ENCODE data around the gene GBA2. TPM values are rescaled to one million over a fixed set of nuclear protein-coding genes. Genes with fewer than 3 reads are reported as not detected.

GBA2 gene
- total RNA-seq, 2 experiments from 2014 or later = 19.6 to 23.7 TPM

DNA sequence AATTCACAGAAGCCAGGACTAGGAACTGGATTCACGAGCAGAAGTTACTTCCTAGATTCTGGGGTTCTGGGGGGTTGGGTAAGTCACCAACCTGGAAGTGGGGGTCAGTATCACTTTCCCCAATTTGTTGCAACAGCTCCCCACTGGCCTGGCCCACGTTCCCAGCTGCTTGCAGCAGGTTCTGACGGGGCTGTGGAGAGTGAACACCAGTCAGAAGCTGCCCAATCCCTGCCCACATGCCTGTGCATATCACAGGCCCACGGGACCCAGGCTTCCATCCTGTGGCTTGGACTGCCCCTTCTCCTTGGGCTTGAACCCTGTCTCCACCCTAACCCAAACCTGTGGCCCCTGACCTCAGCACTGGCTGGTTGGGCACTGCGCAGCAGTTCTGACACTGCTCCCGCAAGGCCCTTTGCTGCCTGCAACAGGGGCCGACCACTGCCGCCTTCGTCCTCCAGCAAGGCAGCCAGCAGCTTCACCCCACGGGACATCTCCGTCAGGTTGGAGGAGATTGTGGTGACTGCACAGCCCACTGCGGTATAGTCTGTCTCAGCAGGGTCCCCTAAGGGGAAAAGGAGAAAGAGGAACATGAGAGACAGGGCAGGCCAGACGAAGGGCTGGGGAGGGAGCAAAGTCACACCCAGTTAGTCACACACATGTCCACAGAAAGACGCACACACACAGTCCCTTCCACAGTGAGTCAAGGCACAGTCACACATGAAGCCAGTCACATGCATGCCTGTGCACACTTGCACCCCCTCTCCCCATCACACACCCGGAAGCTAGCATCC lies 30.1 kb downstream of the GBA2 start:
- Mint-ChIP-seq H3K36me3 (ENCODE audit: low read depth) (peaks cover 63% of the 10 kb centered on the region), H3K9me3 (ENCODE audit: low read depth) (no peaks in the 10 kb centered on the region), H3K27ac (no peak overlapping the region), H3K27me3 (no peaks in the 10 kb centered on the region), H3K4me1 (no peaks in the 10 kb centered on the region), H3K4me3 (no peak overlapping the region)
- intact Hi-C loops (cut with DNase I, micrococcal nuclease) = no loop called here
- ATAC-seq (no peak), DNase-seq (no peak)
- ChIA-PET POLR2A (no interaction called here), CTCF (interaction anchor here (0.9 to 3.4 kb wide), 4 partner anchors 9 to 31 kb away, joined by 3 to 12 read pairs (median 4); no protein-coding TSS in a partner anchor)

DNA sequence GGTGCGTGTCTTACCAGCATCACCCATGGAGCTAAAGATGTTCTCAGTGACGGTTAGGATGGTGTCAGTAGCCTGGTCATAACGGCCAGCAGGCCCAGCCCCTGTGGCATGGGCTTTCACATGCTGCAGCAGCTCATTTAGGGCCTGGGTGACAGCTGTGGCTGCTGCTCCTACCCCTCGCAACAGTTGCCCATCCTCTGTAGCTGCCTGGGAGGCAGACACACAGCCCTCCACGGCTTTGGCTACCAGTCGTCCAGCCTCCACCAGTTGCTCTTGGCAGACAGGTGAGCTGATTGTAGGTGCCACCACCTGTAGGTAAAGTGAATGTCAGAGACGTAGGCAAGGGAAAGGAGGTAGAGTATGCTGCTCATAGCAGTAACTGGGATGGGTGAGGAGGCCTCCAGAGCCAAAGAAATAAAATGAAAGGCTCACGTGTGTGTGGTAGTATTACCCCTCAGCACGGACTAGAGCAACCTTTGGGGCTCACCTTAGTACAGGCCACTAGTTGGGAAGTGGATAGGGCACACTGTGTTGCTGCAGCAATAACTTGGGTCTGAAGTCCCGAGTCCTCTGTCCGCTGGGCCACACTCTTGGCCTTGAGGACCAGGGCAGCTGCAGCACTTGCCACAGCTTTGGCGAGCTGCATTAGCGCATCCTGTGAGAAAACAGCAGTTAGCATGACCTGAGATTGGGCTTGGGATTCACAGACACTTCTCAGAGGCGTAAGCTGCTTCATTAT lies 31.7 kb downstream of the GBA2 start:
- H3K36me3 Mint-ChIP-seq (ENCODE audit: low read depth) = peaks cover 73% of the 10 kb centered on the region
- intact Hi-C loops (cut with DNase I, micrococcal nuclease) = no loop called here
- POLR2A ChIA-PET = no interaction called here

DNA sequence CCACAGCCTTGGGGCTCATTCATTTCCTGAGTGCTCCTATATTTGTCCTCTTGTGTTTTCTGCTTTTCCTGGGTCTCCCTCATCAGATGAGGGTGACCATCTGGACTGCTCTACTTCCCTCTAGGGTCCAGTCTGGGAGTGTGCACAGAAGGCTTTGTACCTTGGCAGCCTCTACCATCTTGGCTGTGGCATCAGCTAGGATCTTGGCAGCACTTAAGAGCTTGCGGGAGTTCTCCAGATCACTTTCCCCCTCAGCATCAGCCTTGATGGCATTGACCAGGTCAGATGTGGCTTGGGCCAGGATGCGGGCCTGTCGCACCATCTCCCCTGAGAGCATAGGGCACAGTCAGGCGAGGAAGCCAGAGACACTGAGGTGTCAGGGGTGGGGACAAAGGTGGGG lies 32.8 kb downstream of the GBA2 start:
- no peaks in the 10 kb centered on the region for H3K9me3 Mint-ChIP-seq (ENCODE audit: low read depth)
- CTCF ChIA-PET = interaction anchor here (1.1 to 3.4 kb wide), 5 partner anchors 12 to 59 kb away, joined by 3 to 12 read pairs (median 4); partner anchors contain the start of gene RMRP

More for the DNA sequence above, 31.7 kb downstream of the GBA2 start:
- CTCF ChIA-PET = interaction anchor here (0.6 to 3.4 kb wide), 5 partner anchors 11 to 23 kb away, joined by 3 to 12 read pairs (median 3); no protein-coding TSS in a partner anchor
- DNase-seq (no peak), ATAC-seq (no peak)
- Mint-ChIP-seq H3K4me1 (no peaks in the 10 kb centered on the region), H3K27me3 (no peaks in the 10 kb centered on the region), H3K27ac (no peak overlapping the region), H3K9me3 (ENCODE audit: low read depth) (no peaks in the 10 kb centered on the region), H3K4me3 (no peak overlapping the region)

DNA sequence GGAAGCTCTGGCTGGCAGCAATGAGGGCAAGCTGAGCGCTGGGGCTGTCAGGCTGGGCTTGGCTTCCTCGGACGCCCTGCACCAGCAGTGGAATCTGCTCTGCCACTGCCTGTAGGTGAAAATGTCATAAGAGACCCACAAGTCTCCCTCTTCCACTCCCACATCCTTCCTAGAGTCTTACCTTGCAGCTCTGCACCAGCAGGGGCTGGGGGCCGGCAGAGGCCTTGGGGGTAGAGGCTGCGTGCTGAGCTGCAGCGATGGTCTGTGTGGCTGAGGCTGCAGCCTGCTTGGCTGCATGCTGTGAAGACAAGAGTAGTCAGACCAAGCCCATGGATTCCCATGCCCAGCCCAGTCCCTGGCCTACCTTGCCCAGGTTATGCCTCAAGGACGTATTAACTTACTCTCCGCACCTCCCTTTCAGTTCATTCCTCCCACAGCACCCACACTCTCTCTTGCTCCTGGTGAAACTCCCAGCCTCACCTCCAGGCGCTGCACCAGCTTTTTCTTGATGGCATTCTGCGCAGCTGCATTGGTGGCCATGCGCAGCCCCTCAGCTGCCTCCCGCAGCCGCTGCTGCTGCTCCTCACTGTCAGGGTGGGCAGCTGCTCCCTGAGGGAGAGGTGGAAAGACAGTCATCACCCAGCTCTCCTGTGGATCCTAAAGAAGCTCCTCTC lies 34.3 kb downstream of the GBA2 start:
- peaks cover 69% of the 10 kb centered on the region for H3K36me3 Mint-ChIP-seq (ENCODE audit: low read depth)

More for the DNA sequence above, 32.8 kb downstream of the GBA2 start:
- POLR2A ChIA-PET = no interaction called here
- no peak overlapping the region for H3K27ac Mint-ChIP-seq
- DNase-seq (no peak), ATAC-seq (no peak)
- H3K36me3 Mint-ChIP-seq (ENCODE audit: low read depth) = peaks cover 70% of the 10 kb centered on the region
- H3K4me1 Mint-ChIP-seq = peaks cover 7% of the 10 kb centered on the region
- no peak overlapping the region for H3K4me3 Mint-ChIP-seq
- intact Hi-C loops (cut with DNase I, micrococcal nuclease) = no loop called here
- H3K27me3 Mint-ChIP-seq = no peaks in the 10 kb centered on the region

DNA sequence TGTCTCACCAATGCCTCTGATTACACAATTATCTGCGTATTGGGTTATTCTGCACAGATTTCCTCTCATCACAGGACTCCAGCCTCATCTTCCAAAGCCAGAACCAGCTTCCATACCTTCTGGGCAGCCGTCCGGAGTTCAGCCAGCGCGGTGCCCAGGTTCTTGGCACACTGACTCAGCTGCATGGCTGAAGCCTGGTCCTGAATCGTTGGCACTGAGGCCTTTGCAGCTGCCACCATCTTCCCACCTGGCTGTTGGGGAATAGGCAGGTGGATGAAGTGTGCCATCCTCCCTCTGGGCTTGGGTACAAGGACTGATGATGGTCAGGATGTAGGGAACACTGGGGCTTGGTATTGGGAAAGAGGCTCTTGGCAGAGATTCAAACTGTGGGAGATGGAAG lies 34.9 kb downstream of the GBA2 start:
- POLR2A ChIA-PET = no interaction called here
- H3K4me1 Mint-ChIP-seq = peaks cover 7% of the 10 kb centered on the region
- no peak overlapping the region for H3K4me3 Mint-ChIP-seq
- no peaks in the 10 kb centered on the region for H3K9me3 Mint-ChIP-seq (ENCODE audit: low read depth)
- ATAC-seq (no peak), DNase-seq (no peak)
- CTCF ChIA-PET = interaction anchor here (1.2 to 4.0 kb wide), 4 partner anchors 12 to 55 kb away, joined by 3 to 22 read pairs (median 6); no protein-coding TSS in a partner anchor
- H3K36me3 Mint-ChIP-seq (ENCODE audit: low read depth) = peaks cover 66% of the 10 kb centered on the region
- intact Hi-C loops (cut with DNase I, micrococcal nuclease) = no loop called here
- no peak overlapping the region for H3K27ac Mint-ChIP-seq
- H3K27me3 Mint-ChIP-seq = no peaks in the 10 kb centered on the region

More for the DNA sequence above, 34.3 kb downstream of the GBA2 start:
- ATAC-seq (no peak), DNase-seq (no peak)
- peaks cover 7% of the 10 kb centered on the region for H3K4me1 Mint-ChIP-seq
- no peak overlapping the region for H3K27ac Mint-ChIP-seq
- POLR2A ChIA-PET = no interaction called here
- intact Hi-C loops (cut with DNase I, micrococcal nuclease) = no loop called here
- H3K9me3 Mint-ChIP-seq (ENCODE audit: low read depth) = no peaks in the 10 kb centered on the region
- no peak overlapping the region for H3K4me3 Mint-ChIP-seq
- no peaks in the 10 kb centered on the region for H3K27me3 Mint-ChIP-seq
- CTCF ChIA-PET = interaction anchor here (0.7 to 4.0 kb wide), 4 partner anchors 11 to 18 kb away, joined by 3 to 22 read pairs (median 6); no protein-coding TSS in a partner anchor

DNA sequence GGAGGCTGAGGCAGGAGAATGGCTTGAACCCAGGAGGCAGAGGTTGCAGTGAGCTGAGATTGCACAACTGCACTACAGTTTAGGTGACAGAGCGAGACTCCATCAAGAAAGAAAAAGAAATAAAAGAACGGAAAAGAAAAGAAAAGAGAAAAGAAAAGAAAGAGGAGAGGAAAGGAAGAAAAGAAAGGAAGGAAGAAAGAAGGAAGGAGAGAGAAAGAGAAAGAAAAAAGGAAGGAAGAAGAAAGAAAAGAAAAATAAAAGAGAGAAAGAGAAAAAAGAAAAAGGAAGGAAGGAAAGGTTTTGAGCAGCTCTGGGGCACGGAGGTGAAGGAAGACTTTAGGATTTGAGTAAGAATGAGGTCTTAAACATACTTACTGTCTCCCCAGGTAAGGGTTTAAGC lies 35.5 kb downstream of the GBA2 start:
- Mint-ChIP-seq H3K4me3 (no peak overlapping the region), H3K36me3 (ENCODE audit: low read depth) (peaks cover 68% of the 10 kb centered on the region), H3K27ac (no peak overlapping the region), H3K4me1 (peaks cover 7% of the 10 kb centered on the region), H3K9me3 (ENCODE audit: low read depth) (no peaks in the 10 kb centered on the region), H3K27me3 (no peaks in the 10 kb centered on the region)
- CTCF ChIA-PET = interaction anchor here (1.0 to 4.0 kb wide), 5 partner anchors 12 to 556 kb away, joined by 3 to 22 read pairs (median 3); no protein-coding TSS in a partner anchor
- ATAC-seq = no peak
- POLR2A ChIA-PET = no interaction called here
- intact Hi-C loops (cut with DNase I, micrococcal nuclease) = no loop called here
- no peak for DNase-seq

DNA sequence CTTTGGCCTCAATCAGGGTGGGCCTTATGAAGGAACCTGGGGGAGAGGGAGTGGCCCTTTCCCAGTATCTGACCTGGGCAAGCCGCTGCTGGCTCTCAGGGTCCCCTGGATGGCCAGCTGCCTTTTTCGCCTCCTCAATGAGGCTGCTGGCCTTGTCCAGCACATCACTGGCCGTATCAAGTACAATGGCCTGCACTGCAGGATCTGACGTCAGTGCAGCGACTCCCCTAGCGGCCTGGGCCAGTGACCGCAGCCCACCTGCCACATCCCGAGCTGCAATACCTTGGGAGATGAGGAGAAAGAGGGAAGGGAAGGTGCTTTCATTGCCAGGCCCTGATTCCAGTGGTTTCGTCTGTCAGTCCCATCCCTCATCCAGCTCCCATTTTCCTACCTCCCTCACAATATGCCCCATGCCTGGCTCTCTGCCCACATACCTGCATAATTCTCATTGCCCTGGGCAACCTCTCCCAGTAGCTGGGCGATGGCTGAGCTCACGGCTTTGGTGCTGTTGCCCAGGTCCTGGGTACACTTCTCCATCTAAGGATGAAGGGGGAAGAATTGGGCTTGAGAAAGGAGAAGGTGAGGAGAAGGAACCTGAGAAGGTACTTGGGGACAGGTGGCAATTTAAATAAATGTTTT lies 36.1 kb downstream of the GBA2 start:
- Mint-ChIP-seq H3K4me3 (no peak overlapping the region), H3K27me3 (no peaks in the 10 kb centered on the region), H3K4me1 (peaks cover 7% of the 10 kb centered on the region), H3K36me3 (ENCODE audit: low read depth) (peaks cover 71% of the 10 kb centered on the region), H3K9me3 (ENCODE audit: low read depth) (no peaks in the 10 kb centered on the region), H3K27ac (no peak overlapping the region)
- intact Hi-C loops (cut with DNase I, micrococcal nuclease) = no loop called here
- POLR2A ChIA-PET = interaction anchor here (0.6 kb wide), 1 partner anchor 94 kb away, joined by 4 read pairs; no protein-coding TSS in a partner anchor
- CTCF ChIA-PET = interaction anchor here (0.7 to 4.0 kb wide), 9 partner anchors 13 to 556 kb away, joined by 3 to 22 read pairs (median 3); partner anchors contain the start of gene RUSC2
- no peak for DNase-seq
- no peak for ATAC-seq

DNA sequence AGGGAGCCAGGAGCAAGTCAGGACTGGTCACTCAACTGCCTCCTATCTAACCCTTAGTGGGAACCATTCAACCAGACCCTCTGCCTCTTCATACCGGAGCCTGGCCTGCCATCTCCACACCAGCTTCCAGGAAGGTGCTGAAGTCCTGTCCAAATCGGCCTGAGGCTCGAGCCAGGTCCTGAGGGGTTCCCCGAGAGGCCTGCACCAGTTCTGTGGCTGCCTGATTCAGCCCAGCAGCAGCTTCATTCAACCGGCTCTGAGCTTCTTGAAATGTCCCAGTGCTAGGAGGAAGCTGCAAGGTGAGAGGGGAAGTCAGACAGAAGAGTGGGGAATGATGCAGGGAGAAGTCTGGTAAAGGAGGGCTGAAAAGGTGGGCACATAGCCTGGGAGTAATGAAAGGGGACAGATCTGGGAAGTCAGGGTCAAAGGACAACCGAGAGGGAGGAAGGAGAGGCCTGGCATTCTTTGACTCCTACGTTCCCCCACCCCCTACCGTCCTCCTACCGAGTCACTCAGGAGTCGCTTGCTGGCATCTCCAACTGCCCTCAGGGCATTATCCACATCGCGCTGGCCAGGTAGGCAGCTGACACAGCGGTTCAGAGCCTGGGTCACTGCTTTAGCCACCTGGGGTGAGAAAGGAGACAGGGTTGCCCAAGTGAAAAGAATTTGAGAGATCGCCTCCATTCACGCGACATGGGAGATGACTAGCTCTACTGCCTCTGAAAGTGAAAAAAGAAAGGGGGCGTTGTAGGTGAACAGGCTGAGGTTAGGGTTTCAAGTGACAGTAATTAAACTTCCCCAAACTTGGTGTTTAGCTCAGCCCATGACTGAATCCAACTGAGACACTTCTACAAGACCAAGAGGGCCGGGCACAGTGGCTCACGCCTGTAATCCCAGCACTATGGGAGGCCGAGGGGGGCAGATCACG lies 37.3 kb downstream of the GBA2 start:
- H3K9me3 Mint-ChIP-seq (ENCODE audit: low read depth) = no peaks in the 10 kb centered on the region
- no peak for DNase-seq
- no peak overlapping the region for H3K4me3 Mint-ChIP-seq
- H3K4me1 Mint-ChIP-seq = peaks cover 7% of the 10 kb centered on the region
- ChIA-PET POLR2A (no interaction called here), CTCF (interaction anchor here (0.6 to 4.0 kb wide), 7 partner anchors 15 to 222 kb away, joined by 3 to 22 read pairs (median 3); partner anchors contain the start of gene RUSC2)
- peak overlapping the region; percentile 42 for H3K27ac Mint-ChIP-seq
- intact Hi-C loops (cut with DNase I, micrococcal nuclease) = no loop called here
- H3K27me3 Mint-ChIP-seq = no peaks in the 10 kb centered on the region
- peaks cover 76% of the 10 kb centered on the region for H3K36me3 Mint-ChIP-seq (ENCODE audit: low read depth)
- ATAC-seq = peak; percentile 69

DNA sequence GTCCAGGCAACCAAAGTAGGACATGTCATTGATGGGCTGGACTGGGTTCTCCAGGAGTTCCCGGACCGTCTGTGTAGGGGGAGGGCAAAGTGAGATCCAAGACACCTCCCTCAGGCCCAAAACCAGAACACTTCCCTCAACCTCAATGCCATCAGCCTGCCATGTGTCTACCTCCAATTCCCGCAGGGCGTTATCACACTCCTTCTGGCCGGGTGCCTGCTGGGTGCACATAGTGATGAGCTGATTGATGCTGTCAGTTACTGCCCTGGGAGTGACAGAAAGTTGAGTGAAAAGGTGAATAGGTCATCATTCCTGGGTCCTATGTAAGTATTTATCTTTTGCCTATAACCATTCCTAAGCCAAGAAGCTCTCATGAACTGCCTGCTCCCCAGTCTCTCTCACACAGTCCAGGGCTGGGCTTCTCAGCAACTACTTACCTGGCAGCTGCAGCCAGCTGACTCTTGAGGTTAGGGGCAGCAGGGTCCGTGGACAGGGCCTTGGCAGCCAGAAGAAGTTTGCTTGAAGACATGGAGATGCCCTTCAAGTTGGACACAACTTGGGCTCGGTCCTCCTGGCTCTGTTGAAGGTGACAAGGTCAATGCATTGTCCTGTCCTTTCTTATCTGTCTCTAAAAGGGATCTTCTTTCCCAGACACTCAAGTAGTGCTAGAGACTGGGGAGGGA lies 38.1 kb downstream of the GBA2 start:
- POLR2A ChIA-PET = no interaction called here
- H3K4me1 Mint-ChIP-seq = peaks cover 7% of the 10 kb centered on the region
- DNase-seq = no peak
- CTCF ChIA-PET = interaction anchor here (0.6 to 4.0 kb wide), 4 partner anchors 14 to 193 kb away, joined by 3 to 22 read pairs (median 3); no protein-coding TSS in a partner anchor
- H3K9me3 Mint-ChIP-seq (ENCODE audit: low read depth) = no peaks in the 10 kb centered on the region
- no peak overlapping the region for H3K27ac Mint-ChIP-seq
- no peak overlapping the region for H3K4me3 Mint-ChIP-seq
- ATAC-seq = no peak
- H3K27me3 Mint-ChIP-seq = no peaks in the 10 kb centered on the region
- H3K36me3 Mint-ChIP-seq (ENCODE audit: low read depth) = peaks cover 75% of the 10 kb centered on the region
- intact Hi-C loops (cut with DNase I, micrococcal nuclease) = no loop called here
